ENCODE measurements around the gene ADAM10.
"Not testable (repeated sequence)": the region's sequence is repeated elsewhere in the genome, so short reads cannot be mapped to it uniquely, and the experiment has no call there.

Gene ADAM10

GRCh38 chr15:58678683-58679082 lies 70.8 kb downstream of the ADAM10 start:
- DNase-seq (ENCODE audit: low read depth in 4 of 4, low spot score in 1 of 4), result no peak

GRCh38 chr15:58677426-58677825 lies 72.1 kb downstream of the ADAM10 start:
- no peak for DNase-seq (ENCODE audit: low read depth in 4 of 4, low spot score in 1 of 4)

GRCh38 chr15:58676766-58677165 lies 72.7 kb downstream of the ADAM10 start:
- no peak for DNase-seq (ENCODE audit: low read depth in 4 of 4, low spot score in 1 of 4)

DNA sequence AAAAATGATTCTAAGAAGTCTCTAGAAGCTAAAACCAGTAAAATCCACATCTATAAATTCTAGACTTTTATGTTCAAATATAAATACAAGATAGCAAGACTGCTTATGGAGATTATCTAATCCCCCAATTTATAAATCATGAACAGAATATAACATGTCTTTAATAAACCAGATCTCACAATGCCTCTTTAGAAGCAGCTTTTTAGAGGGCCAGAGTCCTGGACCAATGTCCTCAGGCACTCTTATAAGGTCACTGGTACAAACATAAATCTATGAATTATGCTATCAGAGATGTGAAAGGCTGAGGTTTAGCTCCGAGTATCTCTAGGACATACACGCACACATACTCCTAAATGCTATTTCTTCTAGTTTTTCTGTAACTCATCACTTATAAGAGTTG lies 78.3 kb downstream of the ADAM10 start:
- DNase-seq (ENCODE audit: low read depth in 4 of 4, low spot score in 1 of 4), result no peak

DNA sequence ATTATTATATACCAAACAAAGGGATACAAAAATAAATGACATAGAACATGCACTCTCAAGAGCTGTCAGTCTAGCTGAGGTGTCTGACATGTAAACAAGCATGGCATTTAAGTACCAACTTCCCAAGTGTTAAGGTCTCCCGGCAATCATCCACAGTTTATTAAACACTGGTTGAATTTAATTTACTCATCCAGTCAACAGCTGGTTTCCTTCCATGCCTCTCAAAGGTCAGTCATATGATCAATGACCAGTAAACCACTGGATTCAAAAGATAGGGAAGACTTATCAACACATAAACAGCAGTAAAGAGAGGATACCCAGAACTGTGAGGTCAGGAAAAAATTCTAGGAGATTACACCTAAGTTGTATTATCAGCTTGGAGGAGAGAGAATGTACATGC lies 80.4 kb downstream of the ADAM10 start:
- no peak for DNase-seq (ENCODE audit: low read depth in 4 of 4, low spot score in 1 of 4)

DNA sequence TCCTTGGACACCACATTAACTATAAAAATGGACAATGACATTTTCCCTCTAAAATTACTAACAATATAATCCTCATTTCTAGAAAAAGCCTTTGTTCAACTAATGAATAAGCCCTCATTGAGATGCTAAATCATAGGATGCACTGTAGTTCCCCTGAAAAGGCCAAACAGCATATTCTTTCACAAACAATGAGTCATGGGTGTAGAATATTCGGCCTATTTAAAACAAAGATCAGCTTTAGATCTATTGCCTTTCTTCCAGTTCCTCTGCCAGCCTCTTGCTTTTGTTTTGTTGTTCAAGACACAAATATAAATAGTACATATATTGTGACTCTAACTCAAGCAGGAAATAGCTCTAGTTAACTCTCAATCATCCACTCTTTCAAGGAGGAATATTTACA lies 82.5 kb downstream of the ADAM10 start:
- DNase-seq (ENCODE audit: low read depth in 4 of 4, low spot score in 1 of 4), result no peak

GRCh38 chr15:58665672-58666071 lies 83.8 kb downstream of the ADAM10 start:
- no peak for DNase-seq (ENCODE audit: low read depth in 4 of 4, low spot score in 1 of 4)

DNA sequence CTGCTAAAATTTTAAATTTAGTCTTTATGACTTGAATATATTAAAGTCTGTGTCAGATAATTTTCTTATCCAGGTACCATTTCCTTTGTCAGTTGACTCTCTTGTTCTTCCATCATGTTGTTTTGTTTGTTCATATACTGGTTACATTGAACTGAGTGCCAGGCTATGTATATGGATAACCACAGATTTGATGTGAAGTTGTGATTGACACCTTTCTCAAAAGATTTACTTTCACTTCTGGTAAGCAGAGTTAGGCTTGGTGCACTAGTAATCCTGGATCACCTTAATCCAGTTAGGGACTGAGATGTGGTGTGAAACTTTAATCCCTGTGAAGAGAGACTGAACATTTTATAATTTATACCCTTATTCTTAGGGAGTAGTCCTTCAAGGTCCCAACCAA lies 99.4 kb downstream of the ADAM10 start:
- DNase-seq (ENCODE audit: low read depth in 4 of 4, low spot score in 1 of 4), result no peak

DNA sequence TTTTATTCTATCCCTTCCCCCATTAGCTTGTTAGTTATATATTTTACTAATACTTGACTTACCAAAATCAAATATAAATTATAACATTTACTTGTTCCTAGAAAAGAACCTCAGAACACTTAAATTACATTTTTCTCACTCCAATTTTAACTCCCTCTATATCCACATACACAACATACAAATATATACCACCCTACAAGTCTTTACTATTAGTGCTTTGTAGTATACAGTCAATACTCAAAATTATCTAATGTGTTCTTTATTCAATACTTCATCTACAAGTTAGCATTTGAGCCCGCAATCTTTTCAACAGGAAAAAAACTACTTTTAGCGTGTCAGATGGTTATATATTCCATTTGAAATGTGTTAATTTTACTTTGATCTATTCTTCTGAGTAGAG lies 100.3 kb downstream of the ADAM10 start:
- no peak for DNase-seq (ENCODE audit: low read depth in 4 of 4, low spot score in 1 of 4)

DNA sequence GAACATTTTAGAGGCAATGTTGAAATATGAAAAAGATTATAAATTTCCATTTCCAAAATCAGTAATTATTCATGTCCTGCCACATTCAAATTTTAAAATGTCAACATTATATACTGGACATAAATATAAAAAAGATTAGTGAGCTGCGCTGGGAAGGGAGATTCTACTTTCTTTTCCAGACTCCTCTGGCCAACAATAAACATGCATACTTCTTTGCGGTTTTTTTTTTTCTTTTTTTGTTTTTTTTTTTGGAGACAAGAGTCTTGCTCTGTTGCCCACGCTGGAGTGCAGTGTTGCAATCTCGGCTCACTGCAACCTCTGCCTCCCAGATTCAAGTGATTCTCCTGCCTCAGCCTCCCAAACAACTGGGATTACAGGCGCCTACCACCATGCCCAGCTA lies 105.5 kb downstream of the ADAM10 start:
- no peak for DNase-seq (ENCODE audit: low read depth in 4 of 4, low spot score in 1 of 4)

DNA sequence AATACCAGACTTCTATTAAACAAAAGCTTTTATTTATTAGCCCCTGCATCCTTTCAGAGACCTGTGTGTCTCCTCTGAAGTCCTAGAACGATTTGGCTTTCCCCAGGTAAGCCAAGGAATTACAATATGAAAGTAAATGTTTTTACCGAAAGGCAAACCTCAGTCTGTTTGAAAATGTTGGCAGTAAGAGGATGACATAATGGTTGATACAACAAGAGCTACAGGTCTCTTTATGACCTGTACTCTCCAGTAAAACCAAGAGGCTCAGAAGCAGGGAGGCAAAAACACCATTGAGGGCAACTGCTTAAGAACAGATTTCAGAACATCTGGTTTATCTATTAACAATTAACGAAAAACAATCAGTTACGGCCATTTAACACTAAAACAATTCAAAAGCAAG lies 107.8 kb downstream of the ADAM10 start:
- DNase-seq (ENCODE audit: low read depth in 4 of 4, low spot score in 1 of 4), result no peak

DNA sequence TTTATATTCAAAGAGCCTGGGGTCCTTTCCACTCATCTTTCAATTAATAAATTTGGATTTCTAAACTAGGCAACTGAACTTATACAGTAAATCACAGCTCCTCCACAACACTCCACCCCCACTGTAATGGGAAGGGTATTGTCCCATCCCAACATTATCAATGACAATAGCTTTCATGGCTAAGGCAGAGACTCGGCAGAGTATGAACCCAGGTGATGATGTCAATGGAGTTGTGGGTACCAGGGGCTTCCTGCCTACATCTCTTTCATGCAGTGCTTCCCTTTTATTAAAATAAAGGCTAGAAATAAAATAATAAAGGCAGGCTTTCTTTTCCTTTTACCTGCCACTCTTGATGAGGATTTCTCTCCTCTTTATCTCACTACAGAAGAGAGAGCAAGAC lies 109.5 kb downstream of the ADAM10 start:
- no peak for DNase-seq (ENCODE audit: low read depth in 4 of 4, low spot score in 1 of 4)

GRCh38 chr15:58639002-58639756 lies 110.3 kb downstream of the ADAM10 start:
- DNase-seq (ENCODE audit: low read depth in 4 of 4, low spot score in 1 of 4), result no peak

DNA sequence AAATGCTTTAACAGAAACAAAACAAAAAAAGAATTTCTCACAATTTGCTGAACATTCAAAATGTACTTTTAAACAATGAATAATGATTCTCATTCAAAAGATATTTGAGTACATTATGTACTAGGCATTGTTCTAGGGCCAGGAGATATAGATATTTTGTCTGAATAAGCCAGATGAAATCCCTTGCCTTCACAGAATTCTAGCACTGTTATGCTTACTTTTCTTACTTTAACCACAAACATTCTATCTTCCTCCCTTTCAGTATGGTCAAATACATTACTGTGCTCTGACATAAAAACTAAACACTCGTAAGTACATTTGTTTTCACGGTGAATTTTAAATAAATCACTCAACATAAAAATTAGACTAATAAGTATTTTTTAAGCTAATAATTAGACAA lies 116.7 kb downstream of the ADAM10 start:
- DNase-seq (ENCODE audit: low read depth in 4 of 4, low spot score in 1 of 4), result no peak

- no peak for DNase-seq (ENCODE audit: low read depth in 4 of 4, low spot score in 1 of 4)
These were observed 118.2 kb downstream of the ADAM10 start for GRCh38 chr15:58631319-58631718.

GRCh38 chr15:58629625-58630024 lies 119.9 kb downstream of the ADAM10 start:
- DNase-seq (ENCODE audit: low read depth in 4 of 4, low spot score in 1 of 4), result no peak

DNA sequence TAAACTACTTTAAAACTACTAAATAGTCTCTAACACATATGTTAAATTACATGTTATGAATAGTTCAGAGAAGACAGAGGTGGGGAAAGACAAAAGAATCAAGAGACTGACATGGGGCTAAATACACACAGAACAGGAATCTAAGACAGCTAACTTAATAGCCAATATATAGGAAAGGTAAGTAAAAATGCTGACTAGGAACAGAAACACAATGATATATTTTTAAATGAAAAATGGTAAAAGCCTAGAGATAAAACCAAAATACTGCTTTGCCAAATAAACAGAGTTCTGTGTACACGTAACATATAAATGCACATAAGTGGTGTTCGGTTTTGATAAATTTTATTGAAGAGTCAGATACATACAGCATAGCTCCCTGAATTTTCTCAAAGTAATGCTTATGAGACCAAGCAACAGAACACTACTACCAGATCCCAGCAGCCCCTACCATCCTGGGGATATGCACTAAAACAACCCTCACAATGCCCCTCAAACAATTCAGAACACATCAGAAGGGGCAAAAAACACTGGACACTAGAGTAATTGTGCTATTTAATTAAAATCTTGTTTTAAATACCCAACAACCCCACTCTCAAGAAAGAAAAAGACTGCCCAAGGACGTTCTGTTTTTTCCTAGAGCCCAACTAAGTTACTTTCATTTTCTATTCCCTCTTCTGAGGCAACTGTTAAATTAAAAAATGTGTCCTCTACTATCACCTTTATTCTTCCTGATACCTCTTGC lies 121.1 kb downstream of the ADAM10 start:
- DNase-seq (ENCODE audit: low read depth in 4 of 4, low spot score in 1 of 4), result no peak

DNA sequence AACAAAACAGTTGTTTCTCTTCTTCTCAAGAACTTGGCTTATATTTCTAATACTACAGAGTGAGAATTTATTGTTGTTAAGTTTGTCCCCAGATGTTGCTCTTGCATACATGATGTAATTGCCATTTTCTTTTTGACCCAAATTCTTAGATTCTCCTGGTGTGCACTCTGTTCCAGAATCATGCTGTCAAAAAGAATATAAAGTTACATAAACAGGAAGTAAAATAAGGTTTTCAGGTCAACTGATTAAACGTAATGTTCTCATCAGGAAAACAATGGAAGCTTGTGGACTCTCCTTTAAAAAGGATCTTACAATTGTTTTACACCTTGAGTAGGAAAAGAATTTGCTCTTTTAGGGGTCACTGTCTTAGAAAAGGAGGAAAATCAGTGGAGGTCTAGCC lies 121.8 kb downstream of the ADAM10 start:
- DNase-seq (ENCODE audit: low read depth in 4 of 4, low spot score in 1 of 4), result no peak

GRCh38 chr15:58627046-58627445 lies 122.5 kb downstream of the ADAM10 start:
- DNase-seq (ENCODE audit: low read depth in 4 of 4, low spot score in 1 of 4), result no peak

- no peak for DNase-seq (ENCODE audit: low read depth in 4 of 4, low spot score in 1 of 4)
These were observed 123.1 kb downstream of the ADAM10 start for GRCh38 chr15:58626378-58626777.

- no peak for DNase-seq (ENCODE audit: low read depth in 4 of 4, low spot score in 1 of 4)
These were observed 126.6 kb downstream of the ADAM10 start for GRCh38 chr15:58622877-58623276.

- DNase-seq (ENCODE audit: low read depth in 4 of 4, low spot score in 1 of 4), result not testable (repeated sequence)
These were observed 129.2 kb downstream of the ADAM10 start for GRCh38 chr15:58620268-58620667.

GRCh38 chr15:58616171-58616570 lies 133.3 kb downstream of the ADAM10 start:
- no peak for DNase-seq (ENCODE audit: low read depth in 4 of 4, low spot score in 1 of 4)
